Suprapubic skin (tissue), 3 donors: ENCODE results near the gene CFAP45.

Experiments used
- POLR2A ChIP-seq, 2 donors: fragments of 450-650 bp; IDR thresholded peaks; one replicate each; pipeline ENCODE4 v1.6.1; 2017; ENCODE audit warnings: antibody characterized with exemption in 2 of 2, mild to moderate bottlenecking in 2 of 2, moderate library complexity in 2 of 2
- TF ChIP-seq, protein P1 (sequence below), 2 donors: fragments of 200-600 bp in 1 of 2; fragments of 450-650 bp in 1 of 2; sonication (generic) in 1 of 2; IDR thresholded peaks; one replicate each; pipeline ENCODE4 v1.5.1; 2016 to 2019; ENCODE audit warnings: antibody characterized with exemption in 2 of 2, mild to moderate bottlenecking in 1 of 2, moderate library complexity in 1 of 2

DNA sequence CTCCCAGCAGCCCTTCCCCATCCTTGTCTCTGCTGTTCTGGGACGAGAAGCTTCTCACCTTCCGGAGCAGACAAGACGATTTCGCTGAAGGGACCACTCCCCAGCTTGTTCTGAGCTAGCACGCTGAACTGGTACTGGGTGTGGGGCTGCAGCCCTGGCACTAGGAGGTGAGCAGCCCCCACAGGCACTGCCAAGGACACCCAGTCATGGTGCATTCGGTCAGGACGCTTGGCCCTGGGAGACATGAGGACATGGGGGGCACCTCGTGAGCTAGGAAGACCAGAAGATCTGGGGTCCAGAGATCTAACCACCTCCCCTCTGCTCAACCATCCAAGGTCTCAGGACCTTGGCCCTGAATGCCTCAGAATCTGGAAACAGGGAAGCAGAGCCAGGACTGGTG, 30.7 kb upstream of the CFAP45 start:
- no peak for TF ChIP-seq POLR2A (IDR thresholded peaks at IDR 0.05)
- TF ChIP-seq, protein P1, sequence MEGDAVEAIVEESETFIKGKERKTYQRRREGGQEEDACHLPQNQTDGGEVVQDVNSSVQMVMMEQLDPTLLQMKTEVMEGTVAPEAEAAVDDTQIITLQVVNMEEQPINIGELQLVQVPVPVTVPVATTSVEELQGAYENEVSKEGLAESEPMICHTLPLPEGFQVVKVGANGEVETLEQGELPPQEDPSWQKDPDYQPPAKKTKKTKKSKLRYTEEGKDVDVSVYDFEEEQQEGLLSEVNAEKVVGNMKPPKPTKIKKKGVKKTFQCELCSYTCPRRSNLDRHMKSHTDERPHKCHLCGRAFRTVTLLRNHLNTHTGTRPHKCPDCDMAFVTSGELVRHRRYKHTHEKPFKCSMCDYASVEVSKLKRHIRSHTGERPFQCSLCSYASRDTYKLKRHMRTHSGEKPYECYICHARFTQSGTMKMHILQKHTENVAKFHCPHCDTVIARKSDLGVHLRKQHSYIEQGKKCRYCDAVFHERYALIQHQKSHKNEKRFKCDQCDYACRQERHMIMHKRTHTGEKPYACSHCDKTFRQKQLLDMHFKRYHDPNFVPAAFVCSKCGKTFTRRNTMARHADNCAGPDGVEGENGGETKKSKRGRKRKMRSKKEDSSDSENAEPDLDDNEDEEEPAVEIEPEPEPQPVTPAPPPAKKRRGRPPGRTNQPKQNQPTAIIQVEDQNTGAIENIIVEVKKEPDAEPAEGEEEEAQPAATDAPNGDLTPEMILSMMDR (IDR thresholded peaks at IDR 0.05) = no peak
